ENCODE data around the gene VSTM2A. TPM values are rescaled to one million over a fixed set of nuclear protein-coding genes. Genes with fewer than 3 reads are reported as not detected.

VSTM2A gene
- total RNA-seq, 6 experiments from 2014 or later = not detected

DNA sequence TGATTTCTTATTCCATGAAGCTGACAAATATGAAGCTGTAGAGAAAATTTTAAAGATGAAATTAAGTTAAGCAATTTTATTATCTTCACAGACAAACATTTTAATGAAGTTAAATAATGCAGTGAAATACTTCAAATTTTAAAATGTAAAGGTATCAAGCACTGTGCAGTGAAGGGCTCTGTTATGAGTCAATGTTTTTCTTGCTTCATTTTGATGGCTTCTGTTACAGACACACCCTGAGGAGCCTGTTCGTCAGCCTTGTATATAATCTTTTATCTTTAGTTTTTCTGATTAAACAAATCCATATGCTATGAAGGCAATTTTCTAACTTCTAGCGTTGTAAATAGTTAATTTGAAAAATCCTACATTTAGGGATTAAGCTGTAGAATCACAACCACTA, 18.5 kb downstream of the VSTM2A start:
- Histone ChIP-seq H3K27me3 (no peaks in the 10 kb centered on the region), H3K27ac (no peak overlapping the region), H3K4me1 (no peaks in the 10 kb centered on the region), H3K9me3 (no peaks in the 10 kb centered on the region), H3K36me3 (no peaks in the 10 kb centered on the region), H3K4me3 (no peak overlapping the region)
- intact Hi-C loops (cut with DNase I) = no loop called here
- WGBS (ENCODE audit: insufficient coverage, low coverage, low lambda C conversion rate, missing lambda C conversion rate) = 41% methylated on average over 2 of the region's 2 CpGs
- TF ChIP-seq, protein P1, sequence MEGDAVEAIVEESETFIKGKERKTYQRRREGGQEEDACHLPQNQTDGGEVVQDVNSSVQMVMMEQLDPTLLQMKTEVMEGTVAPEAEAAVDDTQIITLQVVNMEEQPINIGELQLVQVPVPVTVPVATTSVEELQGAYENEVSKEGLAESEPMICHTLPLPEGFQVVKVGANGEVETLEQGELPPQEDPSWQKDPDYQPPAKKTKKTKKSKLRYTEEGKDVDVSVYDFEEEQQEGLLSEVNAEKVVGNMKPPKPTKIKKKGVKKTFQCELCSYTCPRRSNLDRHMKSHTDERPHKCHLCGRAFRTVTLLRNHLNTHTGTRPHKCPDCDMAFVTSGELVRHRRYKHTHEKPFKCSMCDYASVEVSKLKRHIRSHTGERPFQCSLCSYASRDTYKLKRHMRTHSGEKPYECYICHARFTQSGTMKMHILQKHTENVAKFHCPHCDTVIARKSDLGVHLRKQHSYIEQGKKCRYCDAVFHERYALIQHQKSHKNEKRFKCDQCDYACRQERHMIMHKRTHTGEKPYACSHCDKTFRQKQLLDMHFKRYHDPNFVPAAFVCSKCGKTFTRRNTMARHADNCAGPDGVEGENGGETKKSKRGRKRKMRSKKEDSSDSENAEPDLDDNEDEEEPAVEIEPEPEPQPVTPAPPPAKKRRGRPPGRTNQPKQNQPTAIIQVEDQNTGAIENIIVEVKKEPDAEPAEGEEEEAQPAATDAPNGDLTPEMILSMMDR (IDR thresholded peaks at IDR 0.05) = no peak
- no peak for TF ChIP-seq POLR2A (IDR thresholded peaks at IDR 0.05)
- ATAC-seq (no peak), DNase-seq (no peak)

DNA sequence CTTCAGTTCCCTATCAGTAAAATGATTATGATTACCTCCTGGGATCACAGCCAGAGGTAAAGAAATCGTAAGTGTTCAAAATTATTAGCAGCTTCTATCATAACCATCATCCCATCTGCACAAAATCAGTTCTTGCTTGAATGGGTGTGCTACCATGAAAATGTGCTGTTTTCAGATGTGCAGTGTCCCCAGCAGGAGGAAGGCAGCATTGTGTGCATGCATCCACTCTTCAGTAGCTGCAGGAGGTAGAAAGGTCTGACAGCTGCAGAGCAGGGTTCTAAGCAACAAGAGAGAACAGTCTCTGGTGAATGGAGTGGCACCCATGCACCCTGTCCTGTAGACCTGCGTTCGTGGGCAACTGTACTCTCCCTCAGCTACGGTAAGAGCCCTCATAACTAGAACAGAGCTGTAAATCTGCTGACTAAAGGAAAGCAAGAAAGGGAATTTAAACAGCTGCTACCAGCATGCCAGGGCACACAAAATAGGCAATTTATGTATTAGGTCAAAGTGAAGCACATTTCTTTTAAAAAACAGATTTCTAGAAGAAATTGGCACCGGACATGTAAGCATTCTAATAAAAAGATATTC, 21.2 kb downstream of the VSTM2A start:
- DNase-seq = no peak
- Histone ChIP-seq H3K4me1 (no peaks in the 10 kb centered on the region), H3K36me3 (no peaks in the 10 kb centered on the region), H3K27ac (no peak overlapping the region), H3K4me3 (no peak overlapping the region), H3K9me3 (no peaks in the 10 kb centered on the region), H3K27me3 (no peaks in the 10 kb centered on the region)
- no peak for TF ChIP-seq POLR2A (IDR thresholded peaks at IDR 0.05)
- TF ChIP-seq, protein P1 (IDR thresholded peaks at IDR 0.05) = no peak
- intact Hi-C loops (cut with DNase I) = no loop called here
- 51% methylated on average over 4 of the region's 5 CpGs for WGBS (ENCODE audit: insufficient coverage, low coverage, low lambda C conversion rate, missing lambda C conversion rate)
- no peak for ATAC-seq

DNA sequence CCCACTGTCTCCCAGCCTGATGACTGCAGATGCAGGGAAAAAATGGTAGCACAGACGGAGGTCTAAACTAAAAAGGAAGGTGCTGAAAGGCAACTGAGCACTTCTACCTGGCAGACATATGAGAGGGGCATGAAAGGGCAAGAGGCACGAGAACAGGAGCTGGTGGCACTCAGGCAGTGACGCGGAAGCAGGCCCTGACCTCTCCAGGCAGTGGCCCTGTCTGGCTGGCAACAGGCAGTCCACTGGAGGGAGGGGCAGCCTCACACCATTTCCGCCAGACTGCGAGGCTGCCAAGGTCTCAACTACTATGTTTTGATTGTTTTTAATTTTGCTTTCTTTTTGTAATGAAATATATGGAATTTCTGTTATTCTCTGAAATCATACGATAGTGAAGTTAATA, 23.3 kb downstream of the VSTM2A start:
- DNase-seq = no peak
- TF ChIP-seq POLR2A (IDR thresholded peaks at IDR 0.05) = no peak
- TF ChIP-seq, protein P1 (IDR thresholded peaks at IDR 0.05) = no peak

DNA sequence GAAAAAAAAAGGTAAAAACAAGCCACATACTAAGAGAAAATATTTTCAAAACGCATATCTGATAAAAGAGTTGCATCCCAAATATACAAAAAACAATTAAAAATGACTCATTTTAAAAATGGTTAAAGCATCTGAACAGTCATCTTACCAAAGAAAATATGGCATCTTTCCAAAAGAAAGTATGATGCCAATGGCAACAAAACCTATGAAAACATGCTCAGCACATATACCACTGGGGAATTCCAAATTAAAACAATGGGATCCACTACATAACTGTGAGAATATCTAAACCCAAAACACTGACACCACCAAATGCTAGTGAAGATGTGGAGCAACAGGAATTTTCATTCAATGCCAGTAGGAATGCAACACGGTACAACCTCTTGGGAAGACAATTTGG, 39.3 kb downstream of the VSTM2A start:
- Histone ChIP-seq H3K9me3 (no peaks in the 10 kb centered on the region), H3K36me3 (no peaks in the 10 kb centered on the region), H3K4me1 (no peaks in the 10 kb centered on the region), H3K27me3 (no peaks in the 10 kb centered on the region), H3K4me3 (no peak overlapping the region), H3K27ac (no peak overlapping the region)
- TF ChIP-seq POLR2A (IDR thresholded peaks at IDR 0.05) = no peak
- TF ChIP-seq, protein P1 (IDR thresholded peaks at IDR 0.05) = no peak
- DNase-seq = no peak
- intact Hi-C loops (cut with DNase I) = no loop called here
- no peak for ATAC-seq
- 54% methylated on average over 2 of the region's 2 CpGs for WGBS (ENCODE audit: insufficient coverage, low coverage, low lambda C conversion rate, missing lambda C conversion rate)

More for the DNA sequence above, 23.3 kb downstream of the VSTM2A start:
- Histone ChIP-seq H3K27me3 (no peaks in the 10 kb centered on the region), H3K27ac (no peak overlapping the region), H3K36me3 (no peaks in the 10 kb centered on the region), H3K4me1 (no peaks in the 10 kb centered on the region), H3K4me3 (no peak overlapping the region), H3K9me3 (no peaks in the 10 kb centered on the region)
- 56% methylated on average over 7 of the region's 7 CpGs for WGBS (ENCODE audit: insufficient coverage, low coverage, low lambda C conversion rate, missing lambda C conversion rate)
- ATAC-seq = no peak
- intact Hi-C loops (cut with DNase I) = no loop called here

All from right lobe of liver (tissue), 6 donors.